ENCODE results near the gene LRRC45.

The LRRC45 gene

GRCh38 chr17:82008258-82008940, 14.7 kb upstream of the LRRC45 start:
- no peak for DNase-seq

- DNase-seq, result no peak
Observed at GRCh38 chr17:82008941-82009405, 14.1 kb upstream of the LRRC45 start.

- DNase-seq, result no peak
Observed at GRCh38 chr17:82009413-82009812, 13.7 kb upstream of the LRRC45 start.

GRCh38 chr17:82010575-82011525, 12.3 kb upstream of the LRRC45 start:
- DNase-seq, result no peak

GRCh38 chr17:82011617-82012187, 11.4 kb upstream of the LRRC45 start:
- no peak for DNase-seq

- DNase-seq, result no peak
Observed at GRCh38 chr17:82012261-82012639, 10.9 kb upstream of the LRRC45 start.

- DNase-seq, result no peak
Observed at GRCh38 chr17:82012640-82013295, 10.3 kb upstream of the LRRC45 start.

- no peak for DNase-seq
Observed at GRCh38 chr17:82013341-82013740, 9.8 kb upstream of the LRRC45 start.

GRCh38 chr17:82013772-82014321, 9.3 kb upstream of the LRRC45 start:
- no peak for DNase-seq

GRCh38 chr17:82014432-82014831, 8.7 kb upstream of the LRRC45 start:
- DNase-seq, result no peak

- no peak for DNase-seq
Observed at GRCh38 chr17:82014971-82015310, 8.2 kb upstream of the LRRC45 start.

GRCh38 chr17:82015311-82015971, 7.7 kb upstream of the LRRC45 start:
- DNase-seq, result no peak

- DNase-seq, result no peak
Observed at GRCh38 chr17:82016061-82016874, 6.8 kb upstream of the LRRC45 start.

- DNase-seq, result no peak
Observed at GRCh38 chr17:82016875-82017459, 6.1 kb upstream of the LRRC45 start.

GRCh38 chr17:82017612-82018151, 5.4 kb upstream of the LRRC45 start:
- DNase-seq, result no peak

GRCh38 chr17:82018152-82018988, 4.7 kb upstream of the LRRC45 start:
- no peak for DNase-seq

- no peak for DNase-seq
Observed at GRCh38 chr17:82018989-82019689, 4.0 kb upstream of the LRRC45 start.

GRCh38 chr17:82019690-82020571, 3.2 kb upstream of the LRRC45 start:
- no peak for DNase-seq
